ENCODE measurements around the gene EEPD1. TPM values are rescaled to one million over a fixed set of nuclear protein-coding genes. Genes with fewer than 3 reads are reported as not detected.

Gene EEPD1
- total and polyA plus RNA-seq, 10 donors = 7.7 to 23.4 (median 14.6) TPM

DNA sequence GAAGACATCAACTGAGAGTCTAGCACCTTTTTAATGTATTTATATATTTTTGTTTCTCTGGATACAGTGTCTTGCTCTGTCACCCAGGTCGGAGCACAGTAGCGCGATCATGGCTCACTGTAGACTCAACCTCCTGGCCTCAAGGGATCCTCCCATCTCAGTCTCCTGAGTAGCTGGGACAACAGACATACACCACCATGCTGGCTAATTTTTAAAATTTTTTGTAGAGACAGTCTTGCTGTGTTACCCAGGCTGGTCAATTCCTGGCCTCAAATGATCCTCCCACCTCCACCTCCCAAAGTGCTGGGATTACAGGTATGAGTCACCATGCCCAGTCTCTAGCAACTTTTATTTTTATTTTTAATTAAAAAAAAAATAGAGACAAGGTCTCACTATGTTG, 185.2 kb downstream of the EEPD1 start:
- TF ChIP-seq, protein P1, sequence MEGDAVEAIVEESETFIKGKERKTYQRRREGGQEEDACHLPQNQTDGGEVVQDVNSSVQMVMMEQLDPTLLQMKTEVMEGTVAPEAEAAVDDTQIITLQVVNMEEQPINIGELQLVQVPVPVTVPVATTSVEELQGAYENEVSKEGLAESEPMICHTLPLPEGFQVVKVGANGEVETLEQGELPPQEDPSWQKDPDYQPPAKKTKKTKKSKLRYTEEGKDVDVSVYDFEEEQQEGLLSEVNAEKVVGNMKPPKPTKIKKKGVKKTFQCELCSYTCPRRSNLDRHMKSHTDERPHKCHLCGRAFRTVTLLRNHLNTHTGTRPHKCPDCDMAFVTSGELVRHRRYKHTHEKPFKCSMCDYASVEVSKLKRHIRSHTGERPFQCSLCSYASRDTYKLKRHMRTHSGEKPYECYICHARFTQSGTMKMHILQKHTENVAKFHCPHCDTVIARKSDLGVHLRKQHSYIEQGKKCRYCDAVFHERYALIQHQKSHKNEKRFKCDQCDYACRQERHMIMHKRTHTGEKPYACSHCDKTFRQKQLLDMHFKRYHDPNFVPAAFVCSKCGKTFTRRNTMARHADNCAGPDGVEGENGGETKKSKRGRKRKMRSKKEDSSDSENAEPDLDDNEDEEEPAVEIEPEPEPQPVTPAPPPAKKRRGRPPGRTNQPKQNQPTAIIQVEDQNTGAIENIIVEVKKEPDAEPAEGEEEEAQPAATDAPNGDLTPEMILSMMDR (IDR thresholded peaks at IDR 0.05 in 8 of 11, conservative IDR thresholded peaks at IDR 0.05 in 3 of 11) = no peak
- TF ChIP-seq POLR2AphosphoS5 (IDR thresholded peaks at IDR 0.05) (no peak), POLR2A (IDR thresholded peaks at IDR 0.05) (no peak)
- no peak for DNase-seq
- no peak overlapping the region for H3K4me3 ChIP-seq

DNA sequence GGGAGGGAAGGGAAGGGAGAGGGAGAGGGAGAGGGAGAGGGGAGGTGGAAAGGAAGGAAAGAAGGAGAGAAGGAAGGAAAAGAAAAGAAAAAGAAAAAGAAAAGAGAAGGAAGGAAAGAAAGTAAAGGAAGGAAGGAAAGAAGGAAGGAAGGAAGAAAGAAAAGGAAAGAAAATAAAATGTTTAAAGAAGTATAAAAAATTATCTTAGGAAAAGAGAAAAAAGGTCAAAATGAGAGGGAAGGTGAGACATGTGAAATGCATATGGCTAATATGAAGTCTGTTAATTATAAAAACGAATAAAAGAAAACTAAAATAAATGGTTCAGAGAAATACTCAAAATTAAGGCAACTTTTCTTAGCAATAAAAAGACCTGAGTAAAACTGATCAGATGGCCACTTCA, 190.5 kb downstream of the EEPD1 start:
- H3K27ac ChIP-seq = no peak overlapping the region
- TF ChIP-seq POLR2AphosphoS5 (IDR thresholded peaks at IDR 0.05) = no peak
- TF ChIP-seq, protein P1 (IDR thresholded peaks at IDR 0.05 in 8 of 11, conservative IDR thresholded peaks at IDR 0.05 in 3 of 11) = no peak
- TF ChIP-seq POLR2A (IDR thresholded peaks at IDR 0.05) = no peak
- H3K9me3 ChIP-seq = no peaks in the 10 kb centered on the region
- DNase-seq = no peak
- H3K4me1 ChIP-seq = no peaks in the 10 kb centered on the region
- peaks cover 0 to 9% (median 0%) of the 10 kb centered on the region in 7 donors for H3K27me3 ChIP-seq (replicated peaks in 1 of 7)
- intact Hi-C loops (cut with DNase I; ENCODE audit: low total_unique reads) = no loop called here
- H3K4me3 ChIP-seq = no peak overlapping the region
- WGBS, 5 donors = 89 to 94% (median 92%) methylated on average over 1 of the region's 1 CpG
- no peaks in the 10 kb centered on the region for H3K36me3 ChIP-seq

More for the DNA sequence above, 185.2 kb downstream of the EEPD1 start:
- peaks cover 0 to 2% (median 0%) of the 10 kb centered on the region in 8 donors for H3K9me3 ChIP-seq
- H3K4me1 ChIP-seq = no peaks in the 10 kb centered on the region
- H3K27ac ChIP-seq = no peak overlapping the region
- no peaks in the 10 kb centered on the region for H3K36me3 ChIP-seq
- WGBS, 5 donors = 96 to 99% (median 97%) methylated on average over 3 of the region's 3 CpGs
- intact Hi-C loops (cut with DNase I; ENCODE audit: low total_unique reads) = no loop called here
- peaks cover 0 to 9% (median 0%) of the 10 kb centered on the region in 7 donors for H3K27me3 ChIP-seq (replicated peaks in 1 of 7)

DNA sequence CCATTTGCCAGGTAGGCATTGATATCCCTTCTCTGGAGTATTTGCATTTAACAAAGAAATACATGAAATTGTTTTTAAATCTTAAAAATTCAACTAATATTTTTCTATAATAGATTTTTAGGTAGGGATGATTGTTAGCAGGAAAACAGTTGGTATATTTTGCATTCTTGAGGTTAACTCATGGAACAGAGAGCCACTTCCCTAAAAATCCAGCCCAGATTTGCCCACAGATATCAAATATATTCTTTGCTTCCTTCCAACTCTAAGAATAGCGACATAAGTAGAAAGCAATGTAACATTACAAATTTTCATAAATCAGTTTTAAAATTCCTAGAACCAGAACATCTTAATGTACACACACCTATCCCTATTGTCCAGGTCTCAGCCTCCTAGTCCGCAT, 191.6 kb downstream of the EEPD1 start:
- H3K27ac ChIP-seq = no peak overlapping the region
- TF ChIP-seq, protein P1 (IDR thresholded peaks at IDR 0.05 in 8 of 11, conservative IDR thresholded peaks at IDR 0.05 in 3 of 11) = no peak
- TF ChIP-seq POLR2AphosphoS5 (IDR thresholded peaks at IDR 0.05) (no peak), POLR2A (IDR thresholded peaks at IDR 0.05) (no peak)
- peaks cover 0 to 9% (median 0%) of the 10 kb centered on the region in 7 donors for H3K27me3 ChIP-seq (replicated peaks in 1 of 7)
- no peaks in the 10 kb centered on the region for H3K9me3 ChIP-seq
- no peak overlapping the region for H3K4me3 ChIP-seq
- intact Hi-C loops (cut with DNase I; ENCODE audit: low total_unique reads) = no loop called here
- 56 to 68% (median 59%) methylated on average over 2 of the region's 2 CpGs for WGBS, 5 donors
- no peaks in the 10 kb centered on the region for H3K36me3 ChIP-seq
- no peaks in the 10 kb centered on the region for H3K4me1 ChIP-seq
- DNase-seq = no peak

DNA sequence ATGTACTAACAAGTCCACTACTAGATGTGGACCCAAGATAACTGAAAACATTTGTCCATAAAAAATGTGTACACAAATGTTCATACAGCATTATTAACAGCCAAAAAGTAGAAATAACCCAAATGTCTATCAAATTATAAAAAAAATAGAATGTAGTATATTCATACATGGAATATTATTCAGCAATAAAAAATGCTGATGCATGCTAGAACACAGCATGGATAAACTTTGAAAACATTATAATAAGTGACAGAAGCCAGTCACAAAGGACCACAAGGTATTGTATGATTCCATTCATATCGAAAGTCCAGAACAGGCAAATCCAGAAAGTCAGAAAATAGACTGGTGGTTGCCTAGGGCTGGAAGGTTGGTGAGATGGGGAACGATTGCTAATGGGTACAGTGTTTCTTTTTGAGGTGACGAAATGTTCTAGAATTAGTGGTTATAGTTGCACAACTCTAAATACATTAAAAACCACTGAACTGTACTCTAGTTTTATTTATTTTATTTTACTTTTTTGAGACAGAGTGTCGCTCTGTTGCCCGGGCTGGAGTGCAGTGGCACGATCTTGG, 193.3 kb downstream of the EEPD1 start:
- Histone ChIP-seq H3K9me3 (no peaks in the 10 kb centered on the region), H3K36me3 (no peaks in the 10 kb centered on the region), H3K27ac (no peak overlapping the region), H3K4me3 (no peak overlapping the region), H3K27me3 (replicated peaks in 1 of 7) (peaks cover 0 to 9% (median 0%) of the 10 kb centered on the region in 7 donors), H3K4me1 (no peaks in the 10 kb centered on the region)
- DNase-seq = no peak
- 68 to 84% (median 82%) methylated on average over 6 of the region's 6 CpGs for WGBS, 5 donors
- intact Hi-C loops (cut with DNase I; ENCODE audit: low total_unique reads) = no loop called here
- TF ChIP-seq POLR2AphosphoS5 (IDR thresholded peaks at IDR 0.05) (no peak), POLR2A (IDR thresholded peaks at IDR 0.05) (no peak)
- TF ChIP-seq, protein P1 (IDR thresholded peaks at IDR 0.05 in 8 of 11, conservative IDR thresholded peaks at IDR 0.05 in 3 of 11) = no peak

Data from spleen (tissue), 11 donors.